Urinary bladder (tissue), 4 donors: ENCODE data around the gene RHOT1. TPM values are rescaled to one million over a fixed set of nuclear protein-coding genes. Genes with fewer than 3 reads are reported as not detected.
"Not testable (repeated sequence)": the region's sequence is repeated elsewhere in the genome, so short reads cannot be mapped to it uniquely, and the experiment has no call there.

ENCODE experiments used
- DNase-seq: peaks from one replicate; pipeline ENCODE4 v3.0.0-alpha.2; 2015; ENCODE audit errors: extremely low spot score
- H3K27ac ChIP-seq: one replicate; pipeline ENCODE4 v1.5.1; 2013; ENCODE audit warnings: low read depth, mild to moderate bottlenecking, moderate library complexity
- H3K36me3 ChIP-seq: one replicate; pipeline ENCODE4 v1.6.1; 2013; ENCODE audit warnings: mild to moderate bottlenecking, moderate library complexity; ENCODE audit not compliant: insufficient read depth
- H3K4me1 ChIP-seq: one replicate; pipeline ENCODE4 v1.6.1; 2013; ENCODE audit warnings: mild to moderate bottlenecking, moderate library complexity; ENCODE audit not compliant: insufficient read depth
- H3K4me3 ChIP-seq: one replicate; pipeline ENCODE4 v1.5.1; 2013; ENCODE audit warnings: low read depth, low read length
- WGBS: extraction: QIAGEN DNeasy Blood & Tissue Kit; methylation state at CpG from one replicate; pipeline ENCODE4 v1.1.7; 2013; 5-methylcytosine and 5-hydroxymethylcytosine counted together
- polyA plus RNA-seq: library from polyadenylated mRNA; stranded (reverse); fragments of 200-250 nt; gene quantifications from one replicate; pipeline ENCODE4 v1.2.3, GENCODE V29; 2013
- total RNA-seq: library from RNA; depleted of rRNA; stranded (reverse); fragments of >200 nt; gene quantifications from one replicate; pipeline ENCODE4 v1.2.3, GENCODE V29; 2014
- donor health status: healthy with polysubstance abuse.
- donor health status: healthy.

Gene RHOT1
- total RNA-seq (81.4 TPM), polyA plus RNA-seq (35.8 TPM)

DNA sequence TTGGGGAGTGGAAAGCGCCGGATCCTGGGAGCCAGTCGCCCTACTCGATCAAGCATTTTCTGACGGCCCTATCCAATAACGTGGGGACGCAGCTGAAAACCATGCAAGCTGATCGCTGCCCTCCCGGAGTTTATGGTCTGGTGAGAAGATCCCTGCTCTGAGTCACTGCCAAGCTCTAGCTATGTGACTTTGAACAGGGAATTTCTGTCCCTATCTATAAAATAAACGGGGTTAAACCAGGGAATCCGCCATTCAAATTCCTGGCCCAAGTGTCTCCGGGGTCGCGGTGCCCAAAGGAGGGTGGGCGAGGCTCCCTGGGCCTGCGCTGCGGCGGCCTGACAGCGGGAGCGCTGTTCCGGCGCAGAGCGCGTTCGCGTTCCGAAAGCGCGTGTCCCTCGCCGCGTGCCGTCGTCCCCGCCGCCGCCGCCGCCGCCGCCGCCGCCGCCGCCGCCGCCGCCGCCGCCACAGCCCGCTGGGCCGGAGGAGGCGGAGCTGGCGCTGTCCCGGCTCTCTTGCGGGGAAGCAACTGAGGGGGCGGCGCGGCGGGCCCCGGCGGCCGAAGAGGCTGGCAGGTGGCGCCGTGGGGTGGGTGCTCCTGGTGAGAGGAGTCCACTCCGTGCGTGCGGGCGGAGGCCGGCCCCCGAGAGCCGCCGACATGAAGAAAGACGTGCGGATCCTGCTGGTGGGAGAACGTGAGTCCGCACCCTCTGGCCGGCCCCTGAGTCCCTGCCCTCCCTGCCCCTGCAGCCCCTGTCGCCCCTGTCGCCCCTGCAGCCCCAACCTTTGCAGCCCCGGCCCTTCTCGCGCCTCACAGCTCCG, at the start of gene RHOT1:
TSS of gene RHOT1 (plus strand) at position 465 of the 819 bp plus-strand sequence. CDS start at position 656, 191 bp downstream.
- WGBS, result under 1% methylated on average over 84 of the region's 84 CpGs
- DNase-seq, result peak; percentile 59
- H3K27ac ChIP-seq, result peak within 1 kb of the TSS; percentile 81
- no peaks in the 10 kb centered on the region for H3K36me3 ChIP-seq
- no peaks in the 10 kb centered on the region for H3K4me1 ChIP-seq
- peak within 1 kb of the TSS; percentile 88 for H3K4me3 ChIP-seq

DNA sequence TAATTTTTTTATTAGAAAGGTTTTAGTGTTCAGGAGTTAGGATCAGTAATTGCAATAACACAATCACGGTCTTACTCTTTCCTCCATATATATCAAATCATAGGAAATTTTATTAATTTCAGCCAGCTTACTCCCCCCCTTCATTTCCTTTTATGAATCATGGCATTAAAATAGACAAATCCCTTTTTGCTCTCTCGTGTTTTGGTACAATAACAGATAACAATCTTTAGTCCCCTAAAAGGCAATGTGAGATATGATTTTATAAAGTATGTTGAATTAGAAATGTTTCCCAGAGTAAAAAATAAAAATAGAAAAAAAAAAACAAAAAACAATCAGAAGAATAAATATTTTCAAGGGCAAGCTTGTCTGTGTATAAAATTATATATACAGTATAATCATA, 42.6 kb upstream of the RHOT1 start:
- no peaks in the 10 kb centered on the region for H3K4me1 ChIP-seq
- WGBS, result 57% methylated on average over 2 of the region's 2 CpGs
- H3K36me3 ChIP-seq, result no peaks in the 10 kb centered on the region
- no peak for DNase-seq
- no peak overlapping the region for H3K27ac ChIP-seq
- no peak overlapping the region for H3K4me3 ChIP-seq

DNA sequence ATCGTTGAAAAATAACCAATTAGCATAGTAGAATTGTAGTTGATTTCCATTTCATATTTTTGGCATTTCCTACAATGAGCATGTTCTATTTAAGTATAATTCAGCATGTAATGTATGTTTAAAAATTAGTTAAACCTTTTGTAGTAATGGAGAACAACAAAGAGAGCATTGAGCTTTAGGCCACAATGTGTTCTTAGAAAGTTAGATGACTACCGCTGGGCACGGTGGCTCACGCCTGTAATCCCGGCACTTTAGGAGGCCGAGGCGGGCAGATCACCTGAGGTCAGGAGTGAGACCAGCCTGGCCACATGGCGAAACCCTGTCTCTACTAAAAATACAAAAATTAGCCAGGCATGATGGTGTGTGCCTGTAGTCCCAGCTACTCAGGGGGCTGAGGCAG, 42.0 kb upstream of the RHOT1 start:
- H3K36me3 ChIP-seq, H3K4me3 ChIP-seq, DNase-seq, H3K4me1 ChIP-seq, H3K27ac ChIP-seq: not testable (repeated sequence)
- 92% methylated on average over 8 of the region's 8 CpGs for WGBS

DNA sequence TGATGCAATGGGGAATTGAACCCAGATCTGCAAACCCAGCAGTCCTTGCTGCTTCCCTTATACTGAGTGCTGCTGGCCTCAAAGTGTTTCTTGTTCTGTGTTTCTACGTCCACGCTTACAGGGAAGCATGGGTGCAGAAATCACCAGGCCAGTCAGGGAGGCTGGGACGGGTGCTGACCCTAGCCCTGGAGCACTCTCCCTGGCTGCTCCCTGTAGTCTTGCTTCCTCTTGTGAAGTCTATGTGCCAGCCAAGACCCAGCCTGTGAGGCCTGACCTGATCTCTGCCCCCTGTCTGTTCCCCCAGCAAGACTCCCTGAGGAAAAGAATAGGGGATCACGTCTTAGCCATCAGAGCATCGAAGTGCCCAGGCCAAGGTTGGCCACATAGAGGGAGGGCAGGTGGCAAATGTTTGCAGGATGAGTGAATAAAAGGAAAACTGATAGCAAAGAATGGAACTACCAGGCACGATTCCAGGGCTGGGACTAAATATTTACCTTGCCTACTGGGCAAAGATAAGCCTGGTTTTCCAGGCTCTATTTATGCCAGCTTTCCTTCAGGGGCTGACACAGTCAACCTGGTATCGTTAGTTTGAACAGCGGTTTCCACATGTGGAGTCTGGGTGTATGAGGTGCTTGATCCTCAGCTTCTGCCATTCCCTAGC, 41.2 kb upstream of the RHOT1 start:
- H3K4me3 ChIP-seq, result no peak overlapping the region
- H3K36me3 ChIP-seq, result no peaks in the 10 kb centered on the region
- H3K4me1 ChIP-seq, result no peaks in the 10 kb centered on the region
- no peak overlapping the region for H3K27ac ChIP-seq
- WGBS, result 64% methylated on average over 8 of the region's 8 CpGs
- DNase-seq, result no peak

DNA sequence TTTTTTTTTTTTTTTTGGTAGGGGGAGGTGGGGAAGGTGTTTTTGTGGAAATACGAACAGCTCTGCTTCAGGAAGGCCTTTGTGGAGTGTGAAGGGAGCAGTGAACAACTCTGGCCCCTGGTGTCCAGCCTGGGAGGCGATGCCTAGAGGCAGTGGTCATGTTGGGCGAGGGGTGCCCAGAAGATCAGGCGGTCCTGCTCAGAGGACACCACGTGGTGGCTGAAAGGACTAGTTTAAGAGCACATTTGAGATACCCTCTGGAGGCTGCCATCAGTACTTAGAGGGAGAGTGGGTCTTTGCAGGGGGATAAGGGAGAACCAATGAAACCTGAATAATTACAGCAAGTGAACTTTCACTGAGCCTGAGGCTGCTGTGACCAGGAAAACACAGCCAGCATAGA, 40.1 kb upstream of the RHOT1 start:
- DNase-seq, result no peak
- H3K36me3 ChIP-seq, result no peaks in the 10 kb centered on the region

DNA sequence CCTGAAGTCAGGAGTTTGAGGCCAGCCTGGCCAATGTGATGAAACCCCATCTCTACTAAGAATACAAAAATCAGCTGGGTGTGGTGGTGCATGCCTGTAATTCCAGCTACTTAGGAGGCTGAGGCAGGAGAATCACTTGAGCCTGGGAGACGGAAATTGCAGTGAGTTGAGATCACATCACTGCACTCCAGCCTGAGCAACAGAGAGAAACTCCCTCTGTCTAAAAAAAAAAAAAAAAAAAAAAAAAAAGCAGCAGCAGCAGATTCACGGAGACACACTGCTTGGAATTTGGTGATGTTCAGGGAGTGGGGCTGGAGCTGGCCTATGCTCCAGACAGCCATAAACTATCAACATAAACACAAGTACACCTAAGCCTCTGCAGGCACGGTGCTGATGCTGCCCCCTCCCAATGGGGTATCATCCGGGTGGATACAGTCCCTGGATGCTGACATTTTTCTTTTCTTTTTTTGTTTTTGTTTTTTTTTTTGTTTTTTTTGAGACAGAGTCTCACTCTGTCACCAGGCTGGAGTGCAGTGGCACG, 39.6 kb upstream of the RHOT1 start:
- DNase-seq, result no peak
- H3K4me3 ChIP-seq, result no peak overlapping the region
- 66% methylated on average over 5 of the region's 5 CpGs for WGBS

More for the DNA sequence above, 40.1 kb upstream of the RHOT1 start:
- no peak overlapping the region for H3K4me3 ChIP-seq
- H3K4me1 ChIP-seq, result no peaks in the 10 kb centered on the region
- WGBS, result 83% methylated on average over 5 of the region's 5 CpGs
- H3K27ac ChIP-seq, result no peak overlapping the region

DNA sequence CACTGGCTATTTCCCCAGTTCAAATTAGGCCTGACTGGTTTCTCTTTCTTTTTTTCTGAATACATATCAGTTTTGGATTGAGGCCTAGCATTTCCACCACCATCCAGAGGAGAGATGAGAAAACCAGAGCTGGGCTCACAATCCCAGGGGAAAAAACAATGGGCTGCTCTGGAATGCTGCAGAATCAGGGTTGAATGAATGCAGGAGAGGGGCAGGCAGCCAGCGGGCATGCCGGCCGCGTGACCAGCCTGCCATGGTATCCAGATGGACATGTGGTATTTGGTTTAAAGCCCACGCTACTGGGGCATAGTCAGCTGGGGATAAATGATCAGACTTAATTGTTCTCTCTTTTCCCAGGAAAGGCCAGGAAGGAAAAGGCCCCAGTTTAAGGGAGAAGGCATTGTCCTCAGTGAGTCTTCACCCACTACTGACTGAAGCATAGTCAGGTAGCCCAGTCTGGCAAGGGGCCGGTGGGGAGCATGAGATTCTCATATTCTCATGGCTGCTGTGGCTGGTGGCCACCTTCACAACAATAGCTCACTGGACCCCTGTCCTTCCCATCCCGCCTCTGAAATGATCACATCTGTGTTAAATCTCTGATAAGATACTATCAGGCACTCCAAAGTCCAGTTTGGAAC, 38.7 kb upstream of the RHOT1 start:
- WGBS, result 86% methylated on average over 7 of the region's 7 CpGs
- Histone ChIP-seq H3K4me1 (no peaks in the 10 kb centered on the region), H3K4me3 (no peak overlapping the region), H3K36me3 (no peaks in the 10 kb centered on the region), H3K27ac (no peak overlapping the region)
- no peak for DNase-seq

More for the DNA sequence above, 39.6 kb upstream of the RHOT1 start:
- no peaks in the 10 kb centered on the region for H3K36me3 ChIP-seq
- no peak overlapping the region for H3K27ac ChIP-seq
- H3K4me1 ChIP-seq, result no peaks in the 10 kb centered on the region

DNA sequence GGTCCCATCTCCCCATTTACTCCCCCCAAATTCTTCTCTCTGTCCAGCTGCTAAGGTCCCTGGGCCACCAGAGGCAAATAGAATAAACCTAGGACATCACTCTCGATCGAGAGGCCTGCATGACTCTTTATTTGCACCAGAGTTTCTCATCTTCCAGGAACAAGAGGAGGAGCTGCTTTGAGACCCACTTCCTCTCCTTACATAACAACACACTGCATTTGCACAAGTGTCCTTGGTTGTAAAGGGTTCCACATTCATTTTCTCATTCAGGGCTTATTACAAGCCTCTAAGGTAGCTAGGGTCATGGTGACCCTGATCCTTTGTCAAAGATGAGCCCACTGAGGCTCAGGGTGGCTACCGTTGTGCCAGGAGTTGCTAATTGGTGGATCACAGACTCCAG, 38.1 kb upstream of the RHOT1 start:
- no peak for DNase-seq
- Histone ChIP-seq H3K4me1 (no peaks in the 10 kb centered on the region), H3K36me3 (no peaks in the 10 kb centered on the region), H3K4me3 (no peak overlapping the region), H3K27ac (no peak overlapping the region)
- WGBS, result 83% methylated on average over 3 of the region's 3 CpGs

DNA sequence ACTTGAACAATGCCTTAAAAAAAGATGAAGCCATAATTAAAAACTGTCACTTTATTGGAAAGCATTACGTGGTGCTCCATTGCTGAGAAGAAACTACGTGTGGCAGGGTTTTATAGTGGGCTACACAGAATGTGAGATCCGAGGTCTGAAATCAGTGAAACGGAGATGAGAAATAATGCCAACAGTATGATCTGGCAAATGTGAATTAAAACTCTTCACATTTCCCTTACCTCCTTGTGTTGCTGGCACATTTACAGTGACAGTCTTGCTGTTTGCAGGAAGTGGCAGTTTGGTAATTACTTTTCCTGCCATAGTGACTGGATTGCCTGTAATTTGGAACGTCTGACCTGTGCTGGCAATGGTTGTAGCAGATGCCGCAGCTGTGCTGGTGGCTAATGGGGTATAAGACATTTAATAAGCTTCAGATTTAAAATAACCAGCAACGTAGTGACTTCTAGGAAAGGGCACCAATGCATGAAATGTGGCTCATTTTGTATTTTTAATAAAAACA, 35.8 kb upstream of the RHOT1 start:
- not testable (repeated sequence) for H3K4me1 ChIP-seq, H3K36me3 ChIP-seq, H3K4me3 ChIP-seq, DNase-seq, H3K27ac ChIP-seq
- WGBS, result 58% methylated on average over 7 of the region's 7 CpGs

DNA sequence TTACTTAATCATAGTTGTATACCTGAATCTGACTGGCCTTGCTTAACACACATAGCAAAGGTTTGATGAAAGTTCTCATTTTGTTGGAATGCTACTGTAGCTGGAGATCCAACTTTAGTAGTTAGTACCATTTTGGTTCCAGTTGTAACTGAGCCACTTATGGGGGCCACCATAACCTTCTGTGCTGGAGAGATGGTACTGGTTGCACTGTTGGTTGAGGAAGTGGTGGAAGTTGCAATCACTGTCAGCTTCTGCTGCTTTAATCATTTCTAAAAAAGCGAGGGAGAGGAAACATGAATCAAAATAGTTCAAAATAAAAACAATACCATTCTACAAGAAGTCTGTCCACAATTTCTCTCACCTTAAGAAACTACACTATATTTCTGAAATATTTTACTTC, 35.1 kb upstream of the RHOT1 start:
- not testable (repeated sequence) for H3K4me1 ChIP-seq, H3K36me3 ChIP-seq, H3K4me3 ChIP-seq, DNase-seq, H3K27ac ChIP-seq
- 80% methylated on average over 1 of the region's 1 CpG for WGBS

DNA sequence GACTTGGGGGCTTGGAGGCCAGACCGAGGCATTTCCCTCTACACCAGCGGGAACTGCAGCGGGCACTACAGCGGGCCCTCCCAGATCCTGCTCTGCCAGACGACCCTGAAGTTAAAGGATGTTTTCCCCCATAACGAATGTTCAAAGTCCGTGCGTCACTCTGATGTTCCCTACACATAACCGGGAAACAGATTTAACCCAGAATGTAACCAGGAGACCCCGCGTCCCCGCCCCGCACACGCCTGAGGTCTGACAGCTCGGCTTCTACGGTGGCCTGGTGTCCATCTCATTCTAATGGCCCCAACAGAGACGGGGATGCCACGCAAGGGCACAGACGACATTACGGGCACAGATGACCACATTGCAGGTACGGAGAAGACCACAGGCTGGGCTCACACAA, 31.7 kb upstream of the RHOT1 start:
- no peak overlapping the region for H3K27ac ChIP-seq
- WGBS, result 89% methylated on average over 21 of the region's 21 CpGs
- no peaks in the 10 kb centered on the region for H3K36me3 ChIP-seq
- no peak overlapping the region for H3K4me3 ChIP-seq
- DNase-seq, result no peak
- no peaks in the 10 kb centered on the region for H3K4me1 ChIP-seq

DNA sequence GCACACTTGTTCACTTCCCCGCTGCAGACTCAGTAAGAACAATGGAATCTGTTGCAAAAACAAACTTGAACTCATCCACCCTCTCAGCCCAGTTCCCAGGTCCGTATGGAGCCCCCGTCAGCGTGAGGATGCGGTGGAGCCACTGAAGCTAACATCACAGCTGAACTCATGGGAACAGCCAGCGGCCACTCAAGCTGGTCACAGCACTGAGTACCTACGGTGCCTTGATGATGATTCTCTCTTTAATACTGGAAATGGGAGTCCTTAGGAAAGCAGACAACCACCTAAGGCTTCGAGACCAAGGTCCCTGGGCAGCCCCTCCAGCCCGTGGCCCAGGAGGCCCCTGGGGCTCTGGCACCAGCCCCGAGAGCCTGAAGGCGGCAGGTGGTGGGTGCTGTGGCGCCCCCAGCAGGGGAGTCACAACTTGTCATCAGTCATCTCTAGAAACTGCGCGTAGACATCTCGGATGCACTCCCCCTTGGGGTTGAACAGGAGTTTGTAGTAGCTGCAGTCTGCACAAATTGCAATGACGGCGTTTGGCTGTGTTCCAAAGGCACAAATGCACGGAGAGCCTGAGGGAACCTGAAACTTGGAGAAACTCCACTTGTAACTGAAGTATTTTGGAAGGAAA, 31.0 kb upstream of the RHOT1 start:
- Histone ChIP-seq H3K36me3 (no peaks in the 10 kb centered on the region), H3K4me1 (no peaks in the 10 kb centered on the region), H3K27ac (no peak overlapping the region), H3K4me3 (no peak overlapping the region)
- WGBS, result 36% methylated on average over 18 of the region's 18 CpGs
- peak; percentile 78 for DNase-seq

DNA sequence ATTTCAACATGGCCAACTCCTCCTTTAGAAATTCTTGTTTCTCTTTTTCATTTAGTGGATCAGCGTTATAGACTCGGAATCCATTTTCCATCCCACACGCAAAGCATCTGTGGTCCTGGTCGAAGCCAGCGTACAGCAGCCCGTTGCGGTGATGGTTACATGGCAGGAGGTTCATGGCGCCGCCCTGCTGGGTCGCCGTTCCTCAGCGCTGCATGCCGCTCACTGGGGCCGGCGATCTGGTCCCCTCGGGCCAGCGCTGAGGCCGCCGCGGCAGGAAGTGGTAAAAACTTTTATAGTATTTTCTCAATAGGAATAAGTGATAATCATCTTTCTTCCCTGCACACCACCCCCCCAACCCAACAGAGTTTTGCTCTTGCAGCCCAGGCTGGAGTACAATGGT, 29.9 kb upstream of the RHOT1 start:
- 92% methylated on average over 20 of the region's 20 CpGs for WGBS
- no peak overlapping the region for H3K27ac ChIP-seq
- H3K36me3 ChIP-seq, result no peaks in the 10 kb centered on the region

More for the DNA sequence above, 29.9 kb upstream of the RHOT1 start:
- DNase-seq, result no peak
- no peak overlapping the region for H3K4me3 ChIP-seq
- H3K4me1 ChIP-seq, result no peaks in the 10 kb centered on the region
